GM12873 (cell line): ENCODE results near the gene EBNA1BP2.

Experiments
- TF ChIP-seq, protein P1 (sequence below): IDR thresholded peaks from 2 replicates; pipeline ENCODE4 v1.5.1; 2012; ENCODE audit warnings: low read depth, mild to moderate bottlenecking, moderate library complexity, low read length, control low read depth; ENCODE audit not compliant: insufficient read depth; ENCODE audit errors: missing control alignments

The EBNA1BP2 gene

GRCh38 chr1:43188106-43188505 is 16.0 kb upstream of the EBNA1BP2 start:
- TF ChIP-seq, protein P1, sequence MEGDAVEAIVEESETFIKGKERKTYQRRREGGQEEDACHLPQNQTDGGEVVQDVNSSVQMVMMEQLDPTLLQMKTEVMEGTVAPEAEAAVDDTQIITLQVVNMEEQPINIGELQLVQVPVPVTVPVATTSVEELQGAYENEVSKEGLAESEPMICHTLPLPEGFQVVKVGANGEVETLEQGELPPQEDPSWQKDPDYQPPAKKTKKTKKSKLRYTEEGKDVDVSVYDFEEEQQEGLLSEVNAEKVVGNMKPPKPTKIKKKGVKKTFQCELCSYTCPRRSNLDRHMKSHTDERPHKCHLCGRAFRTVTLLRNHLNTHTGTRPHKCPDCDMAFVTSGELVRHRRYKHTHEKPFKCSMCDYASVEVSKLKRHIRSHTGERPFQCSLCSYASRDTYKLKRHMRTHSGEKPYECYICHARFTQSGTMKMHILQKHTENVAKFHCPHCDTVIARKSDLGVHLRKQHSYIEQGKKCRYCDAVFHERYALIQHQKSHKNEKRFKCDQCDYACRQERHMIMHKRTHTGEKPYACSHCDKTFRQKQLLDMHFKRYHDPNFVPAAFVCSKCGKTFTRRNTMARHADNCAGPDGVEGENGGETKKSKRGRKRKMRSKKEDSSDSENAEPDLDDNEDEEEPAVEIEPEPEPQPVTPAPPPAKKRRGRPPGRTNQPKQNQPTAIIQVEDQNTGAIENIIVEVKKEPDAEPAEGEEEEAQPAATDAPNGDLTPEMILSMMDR, result no peak

GRCh38 chr1:43184995-43185394 is 12.9 kb upstream of the EBNA1BP2 start:
- TF ChIP-seq, protein P1, result no peak

DNA sequence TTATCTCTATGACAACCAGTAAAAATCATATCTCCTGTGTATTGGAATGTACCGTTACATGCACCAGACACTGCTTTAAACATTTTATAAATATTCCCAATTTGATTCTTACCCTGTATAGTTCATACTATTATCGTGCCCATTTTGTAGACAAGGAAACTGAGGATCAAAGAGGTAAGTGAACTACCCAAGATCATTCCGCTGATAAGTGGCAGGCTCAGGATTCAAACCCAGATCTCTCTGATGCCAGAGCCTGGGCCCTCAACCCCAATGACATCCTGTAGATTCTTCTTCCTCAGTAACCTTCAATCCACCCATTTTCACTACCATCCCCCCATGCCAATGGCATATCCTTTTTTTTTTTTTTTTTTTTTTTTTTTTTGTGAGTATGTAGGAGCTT is 12.3 kb upstream of the EBNA1BP2 start:
- TF ChIP-seq, protein P1, result no peak

DNA sequence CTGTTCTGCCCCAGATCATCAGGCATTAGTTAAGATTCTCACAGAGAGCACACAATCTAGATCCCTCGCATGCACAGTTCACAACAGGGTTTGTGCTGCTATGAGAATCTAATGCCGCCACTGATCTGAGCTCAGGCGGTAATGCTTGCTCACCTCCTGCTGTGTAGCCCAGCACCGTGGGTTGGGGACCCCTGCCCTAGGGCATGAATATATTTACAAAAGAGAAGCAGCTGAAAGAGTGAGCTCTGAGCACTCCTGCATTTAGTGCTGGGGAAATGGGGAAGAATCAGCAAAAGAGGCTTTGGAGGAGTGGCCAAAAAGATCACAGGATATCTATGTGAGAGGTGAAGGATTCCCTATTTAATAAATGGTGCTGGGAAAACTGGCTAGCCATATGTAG is 5.6 kb upstream of the EBNA1BP2 start:
- TF ChIP-seq, protein P1, result no peak

DNA sequence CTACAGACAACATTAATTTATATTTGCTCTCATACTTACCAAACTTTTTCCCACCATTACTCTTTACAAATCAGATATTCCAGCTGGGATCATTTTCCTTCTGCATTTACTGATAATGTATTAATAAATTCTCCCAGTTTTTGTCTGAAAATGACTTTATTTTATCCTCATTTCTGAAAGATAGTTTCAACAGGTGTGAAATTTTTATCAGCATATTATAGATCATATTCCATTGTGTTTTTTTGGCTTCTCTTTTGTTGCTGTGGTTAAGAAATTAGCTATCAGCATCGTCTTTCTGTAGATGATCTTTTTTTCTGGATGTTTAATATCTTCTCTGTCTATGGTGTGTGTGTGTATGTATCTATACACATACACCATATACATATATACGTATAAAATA is 2.8 kb upstream of the EBNA1BP2 start:
- TF ChIP-seq, protein P1, result no peak

DNA sequence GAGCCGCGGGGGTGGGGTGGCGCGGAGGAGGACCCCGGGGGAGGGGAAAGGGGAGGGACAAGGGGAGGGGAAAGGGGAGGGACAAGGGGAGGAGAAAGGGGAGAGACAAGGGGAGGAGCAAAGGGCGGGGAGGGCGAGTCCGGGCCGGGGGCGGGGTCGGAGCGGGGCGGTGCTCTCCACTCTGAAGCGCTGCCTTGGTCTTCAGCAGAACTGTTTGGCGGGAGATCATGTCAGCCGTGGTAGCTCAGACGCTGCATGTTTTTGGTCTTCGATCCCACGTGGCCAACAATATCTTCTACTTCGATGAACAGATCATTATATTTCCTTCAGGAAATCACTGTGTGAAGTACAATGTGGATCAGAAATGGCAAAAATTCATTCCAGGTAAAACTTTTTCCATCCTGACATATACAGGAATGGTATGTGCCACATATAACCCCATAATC is 460 bp upstream of the EBNA1BP2 start:
- TF ChIP-seq, protein P1, result no peak

GRCh38 chr1:43171312-43171875 is 696 bp downstream of the EBNA1BP2 start:
- TF ChIP-seq, protein P1, result no peak
